HK-2 (cell line): ENCODE data around the gene ECM2.
"Not testable (repeated sequence)": the region's sequence is repeated elsewhere in the genome, so short reads cannot be mapped to it uniquely, and the experiment has no call there.

Experiments
- DNase-seq: peaks from one replicate; pipeline ENCODE4 v3.0.0-alpha.2; 2018; ENCODE audit not compliant: unreplicated experiment

The ECM2 gene

GRCh38 chr9:92535940-92536850, at the start of gene ECM2:
Gene ECM2 (minus strand): TSS chr9:92535990. CDS start chr9:92522866, 13,124 bp downstream.
- no peak for DNase-seq

- DNase-seq, result no peak
Measured at GRCh38 chr9:92576175-92576574, 40.4 kb upstream of the ECM2 start.

- DNase-seq, result not testable (repeated sequence)
Measured at GRCh38 chr9:92573612-92574011, 37.8 kb upstream of the ECM2 start.

- not testable (repeated sequence) for DNase-seq
Measured at GRCh38 chr9:92571871-92572270, 36.1 kb upstream of the ECM2 start.

GRCh38 chr9:92564982-92565381, 29.2 kb upstream of the ECM2 start:
- DNase-seq, result no peak

- no peak for DNase-seq
Measured at GRCh38 chr9:92564504-92564903, 28.7 kb upstream of the ECM2 start.

- DNase-seq, result no peak
Measured at GRCh38 chr9:92563116-92564100, 27.6 kb upstream of the ECM2 start.

GRCh38 chr9:92562461-92562967, 26.7 kb upstream of the ECM2 start:
- DNase-seq, result no peak

- DNase-seq, result no peak
Measured at GRCh38 chr9:92561374-92562330, 25.9 kb upstream of the ECM2 start.

- no peak for DNase-seq
Measured at GRCh38 chr9:92558612-92559374, 23.0 kb upstream of the ECM2 start.

GRCh38 chr9:92550765-92551164, 15.0 kb upstream of the ECM2 start:
- no peak for DNase-seq

- DNase-seq, result no peak
Measured at GRCh38 chr9:92547356-92547755, 11.6 kb upstream of the ECM2 start.

- no peak for DNase-seq
Measured at GRCh38 chr9:92545002-92545510, 9.3 kb upstream of the ECM2 start.

- DNase-seq, result no peak
Measured at GRCh38 chr9:92543972-92544371, 8.2 kb upstream of the ECM2 start.

GRCh38 chr9:92538541-92538940, 2.8 kb upstream of the ECM2 start:
- DNase-seq, result no peak

GRCh38 chr9:92534674-92535073, 1.1 kb downstream of the ECM2 start:
- no peak for DNase-seq

GRCh38 chr9:92534204-92534603, 1.6 kb downstream of the ECM2 start:
- no peak for DNase-seq

- DNase-seq, result no peak
Measured at GRCh38 chr9:92530893-92531292, 4.9 kb downstream of the ECM2 start.

GRCh38 chr9:92529124-92529523, 6.7 kb downstream of the ECM2 start:
- DNase-seq, result no peak

- DNase-seq, result no peak
Measured at GRCh38 chr9:92528522-92528849, 7.3 kb downstream of the ECM2 start.
